ENCODE measurements around the gene CD47. TPM values are rescaled to one million over a fixed set of nuclear protein-coding genes. Genes with fewer than 3 reads are reported as not detected.

CD47 gene
- total and polyA plus RNA-seq, 2 of the 4 experiments (the other 2 are of a cell fraction), result 45.9 to 52.0 TPM

DNA sequence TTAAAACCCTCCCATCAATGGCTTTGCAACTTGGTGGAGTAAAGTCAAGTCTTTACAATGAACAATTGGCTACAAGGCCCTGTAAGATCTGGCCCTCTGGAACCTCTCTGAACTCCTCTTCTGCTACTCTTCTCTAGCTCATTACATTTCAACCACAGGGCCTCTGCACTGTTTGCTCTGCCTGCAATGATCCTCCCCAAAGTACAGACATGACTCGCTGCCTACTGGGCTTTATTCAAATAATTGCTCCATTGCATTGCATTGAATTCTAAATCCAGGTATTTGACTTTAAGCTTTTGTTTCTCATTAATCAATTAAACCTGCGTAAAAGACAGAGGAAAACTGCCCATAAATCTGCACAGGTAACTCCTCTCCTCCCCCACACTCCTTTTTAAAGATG is 96.7 kb downstream of the CD47 start:
- ATAC-seq (ENCODE audit: low read depth) (no peak), DNase-seq (no peak)
- H2AK5ac ChIP-seq (ENCODE audit: low read depth, low read length), result no peak overlapping the region
- H4K8ac ChIP-seq (ENCODE audit: low read depth in 2 of 2, low read length in 2 of 2), result no peak overlapping the region
- POLR2A ChIA-PET (ENCODE audit: unreplicated experiment), result no interaction called here
- in situ Hi-C loops (cut with MboI; ENCODE audit: low sequenced_read_pairs) (no loop called here), intact Hi-C loops (cut with micrococcal nuclease) (no loop called here), dilution Hi-C loops (cut with HindIII; ENCODE audit: low sequenced_read_pairs, unreplicated experiment) (no loop called here)
- no peak overlapping the region for H2AK9ac ChIP-seq (replicated peaks; ENCODE audit: low read depth, low read length, poor library complexity)
- H3K4me3 ChIP-seq (ENCODE audit: insufficient read depth, low read depth, low read length), result no peak overlapping the region
- H2BK120ac ChIP-seq (ENCODE audit: low read depth, low read length), result no peak overlapping the region
- no TSS peak for BruUV-seq (replicated peaks)
- no peak overlapping the region for H3K4ac ChIP-seq (ENCODE audit: low read depth, low read length)
- no peak overlapping the region for H2AFZ ChIP-seq (replicated peaks; ENCODE audit: low read length, poor library complexity)
- H4K91ac ChIP-seq (ENCODE audit: insufficient read depth, low read depth, low read length), result no peak overlapping the region
- H3K79me1 ChIP-seq (ENCODE audit: low read depth in 1 of 2, low read length in 2 of 2), result no peaks in the 10 kb centered on the region
- no peak overlapping the region for H3K18ac ChIP-seq (ENCODE audit: low read depth, low read length)
- H3K27me3 ChIP-seq (ENCODE audit: control insufficient read depth, insufficient read depth, low read length), result peaks cover 2% of the 10 kb centered on the region; the same call in 1 of the 2 replicates
- H3K9ac ChIP-seq (ENCODE audit: low read depth, low read length), result no peak overlapping the region
- no peaks in the 10 kb centered on the region for H3K9me1 ChIP-seq (ENCODE audit: insufficient read depth, low read length)
- no peak overlapping the region for H2BK20ac ChIP-seq (ENCODE audit: low read depth, low read length)
- no peak overlapping the region for H3K23ac ChIP-seq (ENCODE audit: low read depth, low read length)
- H3K4me2 ChIP-seq (ENCODE audit: low read depth, low read length), result no peak overlapping the region
- CTCF ChIA-PET, result interaction anchor here (0.5 kb wide), 1 partner anchor 80 kb away, joined by 5 read pairs; no protein-coding TSS in a partner anchor
- H3K36me3 ChIP-seq (ENCODE audit: control insufficient read depth, insufficient read depth, low read length), result no peaks in the 10 kb centered on the region
- H4K5ac ChIP-seq (ENCODE audit: low read depth, low read length), result no peak overlapping the region
- H3K56ac ChIP-seq (ENCODE audit: extremely low read depth, insufficient read depth, low read length), result no peak overlapping the region
- H2BK5ac ChIP-seq (ENCODE audit: low read depth, low read length, poor library complexity, severe bottlenecking), result no peak overlapping the region
- no peaks in the 10 kb centered on the region for H4K20me1 ChIP-seq (ENCODE audit: insufficient read depth, low read length)
- WGBS, 2 experiments (ENCODE audit: extremely low coverage in 2 of 2, insufficient read length in 1 of 2), result no CpG with 5 or more reads among the region's 2 CpGs
- no peak overlapping the region for H3K27ac ChIP-seq (ENCODE audit: insufficient read depth, low read length)
- no peak overlapping the region for H3K14ac ChIP-seq (replicated peaks; ENCODE audit: low read depth, low read length)
- H2BK15ac ChIP-seq (ENCODE audit: low read depth, low read length), result no peak overlapping the region
- TF ChIP-seq FOS (IDR thresholded peaks at IDR 0.05; ENCODE audit: low read depth, low read length), result no peak
- TF ChIP-seq, protein P1, sequence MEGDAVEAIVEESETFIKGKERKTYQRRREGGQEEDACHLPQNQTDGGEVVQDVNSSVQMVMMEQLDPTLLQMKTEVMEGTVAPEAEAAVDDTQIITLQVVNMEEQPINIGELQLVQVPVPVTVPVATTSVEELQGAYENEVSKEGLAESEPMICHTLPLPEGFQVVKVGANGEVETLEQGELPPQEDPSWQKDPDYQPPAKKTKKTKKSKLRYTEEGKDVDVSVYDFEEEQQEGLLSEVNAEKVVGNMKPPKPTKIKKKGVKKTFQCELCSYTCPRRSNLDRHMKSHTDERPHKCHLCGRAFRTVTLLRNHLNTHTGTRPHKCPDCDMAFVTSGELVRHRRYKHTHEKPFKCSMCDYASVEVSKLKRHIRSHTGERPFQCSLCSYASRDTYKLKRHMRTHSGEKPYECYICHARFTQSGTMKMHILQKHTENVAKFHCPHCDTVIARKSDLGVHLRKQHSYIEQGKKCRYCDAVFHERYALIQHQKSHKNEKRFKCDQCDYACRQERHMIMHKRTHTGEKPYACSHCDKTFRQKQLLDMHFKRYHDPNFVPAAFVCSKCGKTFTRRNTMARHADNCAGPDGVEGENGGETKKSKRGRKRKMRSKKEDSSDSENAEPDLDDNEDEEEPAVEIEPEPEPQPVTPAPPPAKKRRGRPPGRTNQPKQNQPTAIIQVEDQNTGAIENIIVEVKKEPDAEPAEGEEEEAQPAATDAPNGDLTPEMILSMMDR (conservative IDR thresholded peaks at IDR 0.05; ENCODE audit: low read depth, low read length), result no peak
- H3K9me3 ChIP-seq (ENCODE audit: control insufficient read depth, insufficient read depth, low read length), result no peaks in the 10 kb centered on the region
- 0 out of 2 replicates have a peak, but pooled peaks cover 2% of the 10 kb centered on the region for H3K4me1 ChIP-seq (ENCODE audit: control insufficient read depth, insufficient read depth, low read length)

Data from IMR-90 (cell line).